H1 (cell line): Measurements from ENCODE around the gene NLRP11. TPM values are rescaled to one million over a fixed set of nuclear protein-coding genes. Genes with fewer than 3 reads are reported as not detected.

Experiments
- CTCF ChIA-PET: fragments of 300-600 bp; sonication (Branson Sonifier 250); formaldehyde crosslinking; loops from one replicate; lab custom pipeline; 2021; ENCODE audit not compliant: partially characterized antibody; lab: Charles Lee
- POLR2A ChIA-PET: fragments of 300-600 bp; sonication (Branson Sonifier 250); formaldehyde crosslinking; loops from one replicate; lab custom pipeline; 2021; ENCODE audit warnings: inconsistent platforms; ENCODE audit not compliant: partially characterized antibody; lab: Charles Lee
- DNase-seq, 2 experiments: peaks; one replicate each; pipeline versions ENCODE4 v3.0.0 to v3.0.0-alpha.2; 2010 to 2022; ENCODE audit warnings: low spot score in 2 of 2, low read depth in 1 of 2, mixed read lengths in 1 of 2
- FAIRE-seq: peaks from 2 replicates; lab custom pipeline; 2011; peaks lifted over from hg19 to GRCh38; lab: Jason Lieb, UNC
- H2AFZ ChIP-seq: 2 replicates; pipeline ENCODE4 v1.8.1; 2012; ENCODE audit warnings: low read length, inconsistent platforms
- H2AK5ac ChIP-seq: 2 replicates; pipeline ENCODE4 v1.6.1; 2013; ENCODE audit warnings: low read depth, low read length
- H2BK120ac ChIP-seq: replicated peaks from 2 replicates; pipeline ENCODE3; 2013; ENCODE audit warnings: low read depth, low read length, inconsistent platforms
- H2BK12ac ChIP-seq: 2 replicates; pipeline ENCODE4 v1.6.1; 2013; ENCODE audit warnings: low read depth, low read length
- H2BK15ac ChIP-seq: 2 replicates; pipeline ENCODE4 v1.6.1; 2013; ENCODE audit warnings: low read length
- H2BK20ac ChIP-seq: 2 replicates; pipeline ENCODE4 v1.6.1; 2013; ENCODE audit warnings: low read length
- H2BK5ac ChIP-seq: 2 replicates; pipeline ENCODE4 v1.6.1; 2013; ENCODE audit warnings: low read depth, low read length
- H3K14ac ChIP-seq: 2 replicates; pipeline ENCODE4 v1.6.1; 2013; ENCODE audit warnings: inconsistent platforms; ENCODE audit not compliant: insufficient read length
- H3K18ac ChIP-seq: 2 replicates; pipeline ENCODE4 v1.6.1; 2013; ENCODE audit warnings: low read length; ENCODE audit errors: extremely low read depth
- H3K23ac ChIP-seq: 2 replicates; pipeline ENCODE4 v1.6.1; 2013; ENCODE audit warnings: inconsistent platforms; ENCODE audit not compliant: insufficient read length
- H3K23me2 ChIP-seq: 2 replicates; pipeline ENCODE4 v1.6.1; 2013; ENCODE audit warnings: low read depth, low read length
- H3K27ac ChIP-seq: 2 replicates; pipeline ENCODE4 v1.6.1; 2011; ENCODE audit warnings: low read depth, low read length, inconsistent platforms
- H3K27me3 ChIP-seq, 4 experiments: replicated peaks in 1 of 4; 1 replicate in 1 of 4; 2 replicates in 3 of 4; pipeline versions ENCODE4 v1.6.1 to v1.8.1; 2011 to 2013; ENCODE audit warnings: low read length in 3 of 4, mild to moderate bottlenecking in 3 of 4, inconsistent platforms in 2 of 4, mixed read lengths in 2 of 4, moderate library complexity in 1 of 4; ENCODE audit not compliant: control insufficient read depth in 3 of 4, insufficient read depth in 3 of 4; ENCODE audit errors: extremely low read depth in 1 of 4
- H3K36me3 ChIP-seq, 4 experiments: 2 replicates each; pipeline versions ENCODE4 v1.6.1 to v1.8.1; 2011 to 2013; ENCODE audit warnings: mild to moderate bottlenecking in 4 of 4, low read length in 3 of 4, moderate library complexity in 2 of 4, control low read depth in 1 of 4, inconsistent platforms in 1 of 4; ENCODE audit not compliant: insufficient read depth in 4 of 4, control insufficient read depth in 2 of 4
- H3K4ac ChIP-seq: replicated peaks from 2 replicates; pipeline ENCODE3; 2013; ENCODE audit warnings: low read length, low read depth, mixed read lengths, inconsistent platforms; ENCODE audit not compliant: insufficient read length
- H3K4me1 ChIP-seq, 4 experiments: replicated peaks in 1 of 4; 1 replicate in 1 of 4; 2 replicates in 3 of 4; pipeline versions ENCODE4 v1.6.1 to v1.8.1; 2011 to 2013; ENCODE audit warnings: low read length in 3 of 4, inconsistent platforms in 2 of 4, mixed read lengths in 1 of 4; ENCODE audit not compliant: insufficient read depth in 4 of 4, control insufficient read depth in 3 of 4
- H3K4me2 ChIP-seq, 2 experiments: 2 replicates each; pipeline versions ENCODE4 v1.6.1 to v1.8.1; 2011 to 2013; ENCODE audit warnings: low read depth in 2 of 2, low read length in 2 of 2, control low read depth in 1 of 2, inconsistent platforms in 1 of 2, mild to moderate bottlenecking in 1 of 2; ENCODE audit not compliant: insufficient read depth in 1 of 2
- H3K4me3 ChIP-seq, 4 experiments: fragments of 200-600, 300-600 bp in 1 of 4; sonication (generic), shearing (Covaris generic), sonication (Bioruptor Twin) in 1 of 4; 2 replicates each; pipeline versions ENCODE4 v1.5.1 to v1.8.1; 2011 to 2016; ENCODE audit warnings: low read length in 4 of 4, low read depth in 3 of 4, control low read depth in 2 of 4, inconsistent platforms in 2 of 4, mild to moderate bottlenecking in 2 of 4, mixed read lengths in 1 of 4, moderate library complexity in 1 of 4; ENCODE audit not compliant: insufficient read depth in 2 of 4; ENCODE audit errors: extremely low read depth in 1 of 4
- H3K56ac ChIP-seq: replicated peaks from 2 replicates; pipeline ENCODE3; 2013; ENCODE audit warnings: low read depth, mild to moderate bottlenecking, mixed read lengths, low read length, inconsistent platforms; ENCODE audit not compliant: insufficient read length
- H3K79me1 ChIP-seq: 2 replicates; pipeline ENCODE4 v1.6.1; 2013; ENCODE audit warnings: low read depth, low read length, control low read depth
- H3K79me2 ChIP-seq, 2 experiments: 2 replicates each; pipeline versions ENCODE4 v1.6.1 to v1.8.1; 2012 to 2013; ENCODE audit warnings: low read length in 2 of 2, mild to moderate bottlenecking in 2 of 2, inconsistent platforms in 1 of 2; ENCODE audit not compliant: insufficient read depth in 2 of 2, control insufficient read depth in 1 of 2
- H3K9ac ChIP-seq, 4 experiments: replicated peaks in 1 of 4; 1 replicate in 1 of 4; 2 replicates in 3 of 4; pipeline versions ENCODE4 v1.6.1 to v1.8.1; 2011 to 2013; ENCODE audit warnings: low read depth in 3 of 4, low read length in 3 of 4, control low read depth in 2 of 4, mild to moderate bottlenecking in 2 of 4, moderate library complexity in 2 of 4, inconsistent platforms in 1 of 4; ENCODE audit errors: extremely low read depth in 1 of 4
- H3K9me3 ChIP-seq, 2 experiments: 2 replicates each; pipeline versions ENCODE4 v1.6.1 to v1.8.1; 2012 to 2013; ENCODE audit warnings: mild to moderate bottlenecking in 2 of 2, moderate library complexity in 2 of 2, control low read depth in 1 of 2, inconsistent platforms in 1 of 2, low read depth in 1 of 2, low read length in 1 of 2, mixed read lengths in 1 of 2; ENCODE audit not compliant: insufficient read depth in 2 of 2
- H4K20me1 ChIP-seq, 2 experiments: replicated peaks in 1 of 2; 2 replicates each; pipeline versions ENCODE3 to v1.8.1; 2011 to 2013; ENCODE audit warnings: inconsistent platforms in 2 of 2, low read length in 2 of 2, mild to moderate bottlenecking in 1 of 2; ENCODE audit not compliant: insufficient read depth in 2 of 2, control insufficient read depth in 1 of 2
- H4K5ac ChIP-seq: 2 replicates; pipeline ENCODE4 v1.6.1; 2013; ENCODE audit warnings: low read length, low read depth, mixed read lengths, inconsistent platforms; ENCODE audit not compliant: insufficient read length
- H4K8ac ChIP-seq: 2 replicates; pipeline ENCODE4 v1.8.0; 2013; ENCODE audit warnings: mild to moderate bottlenecking, moderate library complexity, low read length, inconsistent platforms; ENCODE audit not compliant: insufficient read depth; ENCODE audit errors: extremely low read depth
- H4K91ac ChIP-seq: replicated peaks from 2 replicates; pipeline ENCODE3; 2013; ENCODE audit warnings: low read length, mixed read lengths, inconsistent platforms; ENCODE audit not compliant: insufficient read length
- BRCA1 ChIP-seq: IDR thresholded peaks from 2 replicates; pipeline ENCODE4 v1.6.1; 2012; ENCODE audit warnings: low read depth, low read length, improper control_type of control experiment
- CBX8 ChIP-seq: fragments of 300-800, 300-1000 bp; sonication (generic); IDR thresholded peaks from 2 replicates; pipeline ENCODE4 v1.7.1; 2016; ENCODE audit warnings: low read depth, low read length, borderline replicate concordance
- EP300 ChIP-seq, 2 experiments: IDR thresholded peaks; 1 replicate in 1 of 2; 2 replicates in 1 of 2; pipeline ENCODE4 v1.6.1; 2011 to 2012; ENCODE audit warnings: low read depth in 2 of 2, low read length in 2 of 2, mild to moderate bottlenecking in 2 of 2, borderline replicate concordance in 1 of 2, inconsistent platforms in 1 of 2, moderate library complexity in 1 of 2
- POU5F1 ChIP-seq: IDR thresholded peaks from 2 replicates; pipeline ENCODE4 v1.6.1; 2011; ENCODE audit warnings: low read depth, mild to moderate bottlenecking, low read length, moderate library complexity
- RAD21 ChIP-seq, 2 experiments: IDR thresholded peaks in 1 of 2; conservative IDR thresholded peaks in 1 of 2; 2 replicates each; pipeline ENCODE4 v1.6.1; 2011; ENCODE audit warnings: low read depth in 2 of 2, low read length in 2 of 2, improper control_type of control experiment in 1 of 2, inconsistent platforms in 1 of 2, mild to moderate bottlenecking in 1 of 2, moderate library complexity in 1 of 2
- RFX5 ChIP-seq: IDR thresholded peaks from 2 replicates; pipeline ENCODE4 v1.6.1; 2011; ENCODE audit warnings: low read depth, low read length, improper control_type of control experiment, borderline replicate concordance
- WGBS, 2 experiments: shearing (Covaris generic) in 1 of 2; methylation state at CpG; one replicate each; pipeline versions ENCODE4 v1.1.6 to v1.1.7; 2013 to 2015; ENCODE audit warnings: low lambda C conversion rate in 2 of 2, mixed read lengths in 2 of 2, inconsistent platforms in 1 of 2, low coverage in 1 of 2, missing lambda C conversion rate in 1 of 2; ENCODE audit not compliant: insufficient replicate concordance in 2 of 2, insufficient coverage in 1 of 2, insufficient read length in 1 of 2; ENCODE audit errors: extremely low coverage in 1 of 2, missing lambda C conversion rate in 1 of 2; 5-methylcytosine and 5-hydroxymethylcytosine counted together
- polyA plus RNA-seq, 7 experiments: library from polyadenylated mRNA; depleted of rRNA in 3 of 7; stranded (reverse) in 5 of 7; unstranded in 2 of 7; fragments of >200 nt in 5 of 7; fragments of 200-250 nt in 2 of 7; gene quantifications; 1 replicate in 5 of 7; 2 replicates in 1 of 7; 4 replicates in 1 of 7; pipeline versions ENCODE4 v1.2.1 to v1.2.3, GENCODE V29; 2011 to 2013; ENCODE audit warnings: missing spikeins in 2 of 7, mixed read lengths in 2 of 7
- total RNA-seq: library from RNA; stranded (reverse); fragmentation: NEBNext Ultra II Directional; extraction: Animal tissue kit (Norgen Biotek cat#: 25700); gene quantifications from 2 replicates; pipeline ENCODE4 v1.2.1, GENCODE V29; 2021

NLRP11 gene
- total and polyA plus RNA-seq, 2 of the 8 experiments (the other 6 are each of a cell fraction or from before 2014, with no cell fraction given): not detected

GRCh38 chr19:55877211-55877610, 45.4 kb upstream of the NLRP11 start:
- Histone ChIP-seq H3K18ac (no peak overlapping the region), H3K23me2 (no peaks in the 10 kb centered on the region), H3K27me3 (no peaks in the 10 kb centered on the region), H3K27ac (no peak overlapping the region), H3K79me2 (no peaks in the 10 kb centered on the region), H3K14ac (no peak overlapping the region), H2AFZ (no peak overlapping the region), H2AK5ac (no peak overlapping the region), H2BK5ac (no peak overlapping the region), H3K9ac (no peak overlapping the region), H3K79me1 (no peaks in the 10 kb centered on the region), H2BK15ac (no peak overlapping the region), H2BK20ac (no peak overlapping the region), H3K4me1 (no peaks in the 10 kb centered on the region), H3K36me3 (no peaks in the 10 kb centered on the region), H3K4ac (no peak overlapping the region), H3K4me2 (no peak overlapping the region), H4K20me1 (no peaks in the 10 kb centered on the region)
- DNase-seq: no peak
- POLR2A ChIA-PET: no interaction called here
- 65% methylated on average over 3 of the region's 3 CpGs; no CpG with 5 or more reads in 1 of the 2 experiments for WGBS, 2 experiments
- TF ChIP-seq RAD21 (IDR thresholded peaks at IDR 0.05 in 1 of 2, conservative IDR thresholded peaks at IDR 0.05 in 1 of 2; ENCODE audit: low read depth in 2 of 2, low read length in 2 of 2) (no peak), RFX5 (no peak), POU5F1 (no peak), BRCA1 (no peak), CBX8 (no peak), EP300 (IDR thresholded peaks at IDR 0.05; ENCODE audit: borderline replicate concordance in 1 of 2, low read depth in 2 of 2, low read length in 2 of 2) (no peak)
- TF ChIP-seq, all 59 proteins: peak for 0
- H2BK120ac ChIP-seq: no peak overlapping the region
- H4K91ac ChIP-seq: no peak overlapping the region
- H3K4me3 ChIP-seq: no peak overlapping the region
- H3K23ac ChIP-seq: no peak overlapping the region
- no peak overlapping the region for H3K56ac ChIP-seq
- no peak overlapping the region for H4K5ac ChIP-seq
- no peak for FAIRE-seq
- H3K9me3 ChIP-seq: peaks cover 51 to 56% of the 10 kb centered on the region in 2 experiments
- CTCF ChIA-PET: no interaction called here
- H4K8ac ChIP-seq: no peak overlapping the region
- H2BK12ac ChIP-seq: no peak overlapping the region
